HCT116 (cell line): Measurements from ENCODE around the gene SLC35G6. TPM values are rescaled to one million over a fixed set of nuclear protein-coding genes. Genes with fewer than 3 reads are reported as not detected.

Source experiments
- ATAC-seq: fragments of 200-7000 bp; cut with Tn5 transposase; 2 replicates; pipeline ENCODE4 v1.9.1; 2020; ENCODE audit warnings: mild to moderate bottlenecking, moderate library complexity
- BruUV-seq: library from RNA; stranded (reverse); fragments of 400-500 nt; replicated peaks from 2 replicates; lab custom pipeline; 2021; lab: Mats Ljungman, UMichigan
- CTCF ChIA-PET: fragments of 300-600 bp; sonication (Branson Sonifier 250); formaldehyde crosslinking; loops from one replicate; lab custom pipeline; 2021; ENCODE audit warnings: antibody characterized with exemption; lab: Charles Lee
- POLR2A ChIA-PET: fragments of 300-600, 350-600 bp; sonication (Branson Sonifier 250); formaldehyde crosslinking; loops from one replicate; lab custom pipeline; 2021; ENCODE audit warnings: antibody characterized with exemption; lab: Charles Lee
- RAD21 ChIA-PET, 2 experiments: fragments of 300-600 bp; sonication (Branson Sonifier 250); formaldehyde crosslinking; loops; one replicate each; lab custom pipeline; 2023; ENCODE audit warnings: low total read pairs in 2 of 2; ENCODE audit not compliant: uncharacterized antibody in 2 of 2, unreplicated experiment in 2 of 2, low non-redundant PET in 1 of 2; lab: Charles Lee
- DNase-seq: peaks from one replicate; pipeline ENCODE4 v3.0.0-alpha.2; 2010; ENCODE audit warnings: low read depth, low spot score
- H2AFZ ChIP-seq: fragments of 200-600 bp; shearing (Covaris generic), sonication (generic); 2 replicates; pipeline ENCODE4 v1.6.1; 2017; ENCODE audit warnings: low read depth, mixed run types, mixed read lengths, antibody characterized with exemption, low read length; ENCODE audit not compliant: poor library complexity, severe bottlenecking
- H3K27ac ChIP-seq: 2 replicates; pipeline ENCODE4 v1.5.1; 2012; ENCODE audit warnings: low read depth, low read length
- H3K27me3 ChIP-seq: fragments of 200-600 bp; sonication (generic); 2 replicates; pipeline ENCODE4 v1.6.1; 2016; ENCODE audit warnings: mixed run types, low read length, mixed read lengths; ENCODE audit not compliant: insufficient read depth
- H3K36me3 ChIP-seq, 2 experiments: fragments of 200-500 bp in 1 of 2; fragments of 200-600 bp in 1 of 2; sonication (Bioruptor generic) in 1 of 2; sonication (generic) in 1 of 2; 2 replicates each; pipeline versions ENCODE4 v1.5.1 to v1.6.1; 2014 to 2016; ENCODE audit warnings: low read length in 2 of 2, inconsistent platforms in 1 of 2, mixed read lengths in 1 of 2, mixed run types in 1 of 2; ENCODE audit not compliant: insufficient read depth in 2 of 2, control insufficient read depth in 1 of 2
- H3K4me1 ChIP-seq, 2 experiments: fragments of 200-600 bp in 1 of 2; sonication (generic) in 1 of 2; 2 replicates each; pipeline versions ENCODE4 v1.5.1 to v1.6.1; 2012 to 2017; ENCODE audit warnings: low read length in 2 of 2, inconsistent platforms in 1 of 2, mild to moderate bottlenecking in 1 of 2, mixed read lengths in 1 of 2, mixed run types in 1 of 2, moderate library complexity in 1 of 2; ENCODE audit not compliant: insufficient read depth in 2 of 2, control insufficient read depth in 1 of 2
- H3K4me2 ChIP-seq: fragments of 200-600 bp; sonication (generic); 2 replicates; pipeline ENCODE4 v1.6.1; 2017; ENCODE audit warnings: mixed run types, low read length, mixed read lengths
- H3K4me3 ChIP-seq, 2 experiments: fragments of 200-600 bp in 1 of 2; sonication (generic) in 1 of 2; replicated peaks in 1 of 2; 2 replicates each; pipeline ENCODE4 v1.5.1; 2011 to 2016; ENCODE audit warnings: low read length in 2 of 2, control low read depth in 1 of 2, low read depth in 1 of 2, mild to moderate bottlenecking in 1 of 2, mixed read lengths in 1 of 2, mixed run types in 1 of 2
- H3K79me2 ChIP-seq: fragments of 200-600 bp; sonication (generic); 2 replicates; pipeline ENCODE4 v1.6.1; 2017; ENCODE audit warnings: mild to moderate bottlenecking, mixed run types, low read length, moderate library complexity, mixed read lengths; ENCODE audit not compliant: insufficient read depth
- H3K9ac ChIP-seq: fragments of 200-600 bp; sonication (generic); 2 replicates; pipeline ENCODE4 v1.6.1; 2016; ENCODE audit warnings: low read length, mixed read lengths
- H3K9me2 ChIP-seq: fragments of 200-600 bp; sonication (generic), shearing (Covaris generic); 2 replicates; pipeline ENCODE4 v1.6.1; 2017; ENCODE audit warnings: mixed run types, mild to moderate bottlenecking, moderate library complexity; ENCODE audit not compliant: insufficient read depth
- H3K9me3 ChIP-seq, 2 experiments: fragments of 200-500 bp in 1 of 2; fragments of 200-600 bp in 1 of 2; sonication (Bioruptor generic) in 1 of 2; sonication (generic) in 1 of 2; 2 replicates each; pipeline ENCODE4 v1.6.1; 2014 to 2017; ENCODE audit warnings: low read length in 2 of 2, mixed read lengths in 2 of 2, inconsistent platforms in 1 of 2, low read depth in 1 of 2, mild to moderate bottlenecking in 1 of 2, mixed run types in 1 of 2, moderate library complexity in 1 of 2; ENCODE audit not compliant: control insufficient read depth in 1 of 2, insufficient read depth in 1 of 2
- H4K20me1 ChIP-seq: fragments of 200-600 bp; sonication (generic), shearing (Covaris generic); 2 replicates; pipeline ENCODE4 v1.6.1; 2017; ENCODE audit warnings: mixed run types, mild to moderate bottlenecking, moderate library complexity; ENCODE audit not compliant: insufficient read depth
- CEBPB ChIP-seq: IDR thresholded peaks from 2 replicates; pipeline ENCODE4 v1.6.1; 2012; ENCODE audit warnings: low read depth
- CTCF ChIP-seq, 3 experiments: fragments of 200-600 bp in 1 of 3; sonication (generic) in 1 of 3; IDR thresholded peaks in 2 of 3; conservative IDR thresholded peaks in 1 of 3; 2 replicates each; pipeline ENCODE4 v1.5.1; 2012 to 2017; ENCODE audit warnings: low read depth in 2 of 3, low read length in 2 of 3, antibody characterized with exemption in 1 of 3, borderline replicate concordance in 1 of 3, control low read depth in 1 of 3, mild to moderate bottlenecking in 1 of 3, mixed read lengths in 1 of 3, mixed run types in 1 of 3, moderate library complexity in 1 of 3; ENCODE audit not compliant: insufficient read depth in 1 of 3
- EGR1 ChIP-seq: IDR thresholded peaks from 2 replicates; pipeline ENCODE4 v1.6.1; 2012; ENCODE audit warnings: low read depth
- EZH2phosphoT487 ChIP-seq: fragments of 200-600 bp; IDR thresholded peaks from 2 replicates; pipeline ENCODE4 v1.6.1; 2018; ENCODE audit warnings: antibody characterized with exemption, borderline replicate concordance
- FOSL1 ChIP-seq: IDR thresholded peaks from 2 replicates; pipeline ENCODE4 v1.6.1; 2012; ENCODE audit warnings: low read depth
- POLR2AphosphoS5 ChIP-seq: IDR thresholded peaks from 2 replicates; pipeline ENCODE4 v1.6.1; 2011; ENCODE audit warnings: mild to moderate bottlenecking, low read depth, low read length, moderate library complexity
- RAD21 ChIP-seq: IDR thresholded peaks from 2 replicates; pipeline ENCODE4 v1.6.1; 2012; ENCODE audit warnings: low read depth, mild to moderate bottlenecking
- SP1 ChIP-seq: IDR thresholded peaks from 2 replicates; pipeline ENCODE4 v1.6.1; 2012; ENCODE audit warnings: low read depth
- SRF ChIP-seq: IDR thresholded peaks from 2 replicates; pipeline ENCODE4 v1.6.1; 2012; ENCODE audit warnings: low read depth
- YY1 ChIP-seq: IDR thresholded peaks from 2 replicates; pipeline ENCODE4 v1.6.1; 2011; ENCODE audit warnings: low read length, low read depth, moderate library complexity, mild to moderate bottlenecking; ENCODE audit not compliant: insufficient replicate concordance; ENCODE audit errors: extremely low read depth
- ZFX ChIP-seq: fragments of 450-650 bp; IDR thresholded peaks from 2 replicates; pipeline ENCODE4 v1.6.1; 2017
- intact Hi-C: fragments of 100-400 bp; cut with micrococcal nuclease; formaldehyde crosslinking; loops from 2 replicates; pipeline ENCODE4 v1.10.0; 2022
- total RNA-seq: library from RNA; stranded (reverse); gene quantifications from one replicate; pipeline ENCODE4 v1.2.1, GENCODE V29; 2021; ENCODE audit not compliant: unreplicated experiment
- TF ChIP-seq, protein P1 (sequence below): IDR thresholded peaks from 2 replicates; pipeline ENCODE4 v1.6.1; 2012
- TF ChIP-seq, protein P2 (sequence below): IDR thresholded peaks from 2 replicates; pipeline ENCODE4 v1.6.1; 2012

The SLC35G6 gene
- total RNA-seq, 1 experiment from 2014 or later: not detected

DNA sequence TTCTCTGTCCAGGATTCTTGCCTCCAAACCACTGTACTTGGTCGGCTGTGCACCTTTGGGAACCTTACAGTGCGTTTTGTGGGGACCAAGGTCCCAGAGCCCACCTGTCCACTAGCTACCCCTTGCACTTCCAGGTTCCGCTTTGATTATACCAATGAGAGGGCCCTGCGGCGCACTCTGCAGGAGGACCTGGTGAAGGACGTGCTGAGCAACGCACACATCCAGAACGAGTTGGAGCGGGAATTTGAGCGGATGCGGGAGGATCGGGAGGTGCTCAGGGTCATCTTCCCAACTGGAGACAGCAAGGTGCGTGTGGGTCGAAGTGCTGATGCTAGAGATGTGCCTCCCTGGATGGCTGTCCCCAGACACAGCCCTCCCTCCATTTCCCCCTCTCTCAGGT is 21.7 kb downstream of the SLC35G6 start:
- no peak overlapping the region for H3K4me2 ChIP-seq
- H3K27me3 ChIP-seq: no peaks in the 10 kb centered on the region
- ATAC-seq (peak; percentile 59), DNase-seq (no peak)
- H3K9me3 ChIP-seq: no peaks in the 10 kb centered on the region
- H3K9ac ChIP-seq: no peak overlapping the region
- no peak for TF ChIP-seq CEBPB
- peak; percentile 19 to 51 (median 41); a peak in 3 of 6 replicates for TF ChIP-seq CTCF (IDR thresholded peaks at IDR 0.05 in 2 of 3, conservative IDR thresholded peaks at IDR 0.05 in 1 of 3; ENCODE audit: borderline replicate concordance in 1 of 3, insufficient read depth in 1 of 3, low read depth in 2 of 3, low read length in 2 of 3)
- TF ChIP-seq RAD21: peak; percentile 52
- no peaks in the 10 kb centered on the region for H3K4me1 ChIP-seq
- TSS peak; percentile 3 for BruUV-seq
- H2AFZ ChIP-seq: no peak overlapping the region
- H3K27ac ChIP-seq: no peak overlapping the region
- H3K9me2 ChIP-seq: no peaks in the 10 kb centered on the region
- peaks cover 73 to 77% of the 10 kb centered on the region in 2 experiments for H3K36me3 ChIP-seq
- intact Hi-C loops: no loop called here
- ChIA-PET CTCF (interaction anchor here (0.7 to 1.9 kb wide), 3 partner anchors 10 to 147 kb away, joined by 3 to 4 read pairs (median 3); no protein-coding TSS in a partner anchor), POLR2A (no interaction called here), RAD21 (no interaction called here)
- H4K20me1 ChIP-seq: 0 out of 2 replicates have a peak, but pooled peaks cover 3% of the 10 kb centered on the region
- H3K79me2 ChIP-seq: peaks cover 59% of the 10 kb centered on the region; the same call in 1 of the 2 replicates
- no peak overlapping the region for H3K4me3 ChIP-seq

GRCh38 chr17:7503521-7503920 is 22.3 kb downstream of the SLC35G6 start:
- Histone ChIP-seq H4K20me1 (0 out of 2 replicates have a peak, but pooled peaks cover 3% of the 10 kb centered on the region), H3K27ac (no peak overlapping the region), H3K4me2 (no peak overlapping the region), H3K9me2 (no peaks in the 10 kb centered on the region), H3K9me3 (no peaks in the 10 kb centered on the region), H3K4me3 (no peak overlapping the region), H3K36me3 (peaks cover 73 to 77% of the 10 kb centered on the region in 2 experiments), H3K9ac (no peak overlapping the region), H3K79me2 (peaks cover 53% of the 10 kb centered on the region; the same call in 1 of the 2 replicates), H3K27me3 (no peaks in the 10 kb centered on the region), H2AFZ (no peak overlapping the region), H3K4me1 (no peaks in the 10 kb centered on the region)
- ChIA-PET RAD21 (no interaction called here), CTCF (interaction anchor here (1.0 kb wide), 1 partner anchor 11 kb away, joined by 3 read pairs; no protein-coding TSS in a partner anchor), POLR2A (no interaction called here)
- no TSS peak for BruUV-seq
- intact Hi-C loops: no loop called here
- ATAC-seq (no peak), DNase-seq (no peak)
- TF ChIP-seq ZFX (no peak), SRF (no peak), RAD21 (no peak), EGR1 (no peak), CTCF (IDR thresholded peaks at IDR 0.05 in 2 of 3, conservative IDR thresholded peaks at IDR 0.05 in 1 of 3; ENCODE audit: borderline replicate concordance in 1 of 3, insufficient read depth in 1 of 3, low read depth in 2 of 3, low read length in 2 of 3) (no peak), POLR2AphosphoS5 (no peak), FOSL1 (no peak), YY1 (no peak), EZH2phosphoT487 (no peak), SP1 (no peak)
- TF ChIP-seq, protein P1, sequence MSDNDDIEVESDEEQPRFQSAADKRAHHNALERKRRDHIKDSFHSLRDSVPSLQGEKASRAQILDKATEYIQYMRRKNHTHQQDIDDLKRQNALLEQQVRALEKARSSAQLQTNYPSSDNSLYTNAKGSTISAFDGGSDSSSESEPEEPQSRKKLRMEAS: no peak
- TF ChIP-seq, protein P2, sequence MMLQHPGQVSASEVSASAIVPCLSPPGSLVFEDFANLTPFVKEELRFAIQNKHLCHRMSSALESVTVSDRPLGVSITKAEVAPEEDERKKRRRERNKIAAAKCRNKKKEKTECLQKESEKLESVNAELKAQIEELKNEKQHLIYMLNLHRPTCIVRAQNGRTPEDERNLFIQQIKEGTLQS: no peak
